ENCODE measurements around the gene ABCC3.

The ABCC3 gene

GRCh38 chr17:50642722-50643656 is 8.3 kb downstream of the ABCC3 start:
- no peak for DNase-seq (ENCODE audit: low spot score)

- no peak for DNase-seq (ENCODE audit: low spot score)
These were observed 11.3 kb downstream of the ABCC3 start for GRCh38 chr17:50645748-50646682.

GRCh38 chr17:50647187-50647586 is 12.5 kb downstream of the ABCC3 start:
- no peak for DNase-seq (ENCODE audit: low spot score)

- DNase-seq (ENCODE audit: low spot score), result peak; percentile 42
These were observed 14.6 kb downstream of the ABCC3 start for GRCh38 chr17:50649042-50649908.

DNA sequence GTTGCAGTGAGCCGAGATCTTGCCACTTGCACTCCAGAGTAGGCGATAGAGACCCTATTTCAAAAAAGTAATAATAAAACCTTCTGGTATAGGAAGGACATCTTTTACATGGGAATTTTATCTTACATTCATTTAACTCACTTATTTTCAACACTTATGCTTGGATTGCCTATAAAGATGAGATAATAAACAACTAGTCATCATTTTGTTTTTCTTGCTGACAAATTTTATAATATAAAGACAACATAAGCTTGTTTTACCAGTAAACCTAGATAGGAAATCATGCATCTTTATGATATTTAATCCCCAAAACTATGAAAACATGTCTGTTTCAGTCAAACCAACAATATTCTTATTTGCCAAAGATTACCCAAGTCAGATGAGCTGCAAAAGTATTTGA is 17.0 kb downstream of the ABCC3 start:
- DNase-seq (ENCODE audit: low spot score), result no peak

DNA sequence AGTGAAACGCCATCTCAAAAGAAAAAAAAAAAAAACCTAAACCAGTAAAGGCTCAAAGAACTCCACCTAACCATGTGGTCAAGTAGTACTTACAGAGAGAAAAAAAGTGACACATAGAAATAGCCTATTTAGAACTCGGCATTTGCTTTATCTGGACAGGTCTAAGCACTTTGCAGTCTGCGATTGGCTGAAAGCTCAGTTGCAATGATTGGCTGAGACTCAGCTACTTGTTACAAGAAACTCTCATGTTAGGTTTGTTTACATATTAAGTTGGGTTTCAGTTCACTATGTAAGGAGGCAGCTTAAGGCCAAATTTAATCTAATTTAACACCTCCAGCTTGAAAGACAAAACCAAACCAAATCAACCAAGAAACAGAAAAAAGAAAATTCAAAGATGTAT is 19.1 kb downstream of the ABCC3 start:
- DNase-seq (ENCODE audit: low spot score), result no peak

DNA sequence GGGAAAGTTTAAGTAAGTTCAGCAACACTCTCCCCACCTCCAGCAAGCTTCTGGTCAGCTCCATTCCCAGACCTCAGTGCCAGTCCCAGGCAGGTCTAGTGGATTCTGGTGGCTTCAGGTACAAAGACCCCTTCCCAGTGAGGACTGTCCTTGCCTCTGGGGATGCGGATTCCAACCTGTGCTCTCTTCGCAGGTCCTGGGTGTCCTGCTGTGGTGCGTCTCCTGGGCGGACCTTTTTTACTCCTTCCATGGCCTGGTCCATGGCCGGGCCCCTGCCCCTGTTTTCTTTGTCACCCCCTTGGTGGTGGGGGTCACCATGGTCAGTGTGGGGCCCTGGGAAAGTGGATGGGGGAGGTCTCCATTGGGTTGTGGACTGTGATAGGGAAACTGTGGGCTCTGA is 21.8 kb downstream of the ABCC3 start:
- no peak for DNase-seq (ENCODE audit: low spot score)

- DNase-seq (ENCODE audit: low spot score), result no peak
These were observed 22.4 kb downstream of the ABCC3 start for GRCh38 chr17:50657054-50657453.

DNA sequence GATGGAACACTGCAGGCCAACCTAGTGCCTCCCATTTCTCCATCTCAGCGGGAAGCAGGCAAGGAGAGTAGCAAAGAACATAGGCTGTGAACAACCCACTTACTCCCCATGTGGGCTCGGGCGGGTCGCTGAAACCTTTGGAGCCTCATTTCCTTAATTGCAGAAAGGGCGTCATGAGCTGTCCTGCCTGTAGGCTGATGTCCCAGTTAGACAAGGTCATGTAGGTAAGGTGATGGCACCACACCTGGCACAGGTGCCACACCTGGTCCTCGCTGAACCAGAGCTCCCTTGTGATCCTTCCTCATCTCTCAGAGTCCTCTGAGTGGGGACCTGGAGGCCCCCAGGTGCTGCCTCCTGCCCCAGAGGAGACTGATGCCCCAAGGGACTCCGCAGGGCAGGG is 22.9 kb downstream of the ABCC3 start:
- DNase-seq (ENCODE audit: low spot score), result no peak

- no peak for DNase-seq (ENCODE audit: low spot score)
These were observed 23.9 kb downstream of the ABCC3 start for GRCh38 chr17:50658616-50659015.

DNA sequence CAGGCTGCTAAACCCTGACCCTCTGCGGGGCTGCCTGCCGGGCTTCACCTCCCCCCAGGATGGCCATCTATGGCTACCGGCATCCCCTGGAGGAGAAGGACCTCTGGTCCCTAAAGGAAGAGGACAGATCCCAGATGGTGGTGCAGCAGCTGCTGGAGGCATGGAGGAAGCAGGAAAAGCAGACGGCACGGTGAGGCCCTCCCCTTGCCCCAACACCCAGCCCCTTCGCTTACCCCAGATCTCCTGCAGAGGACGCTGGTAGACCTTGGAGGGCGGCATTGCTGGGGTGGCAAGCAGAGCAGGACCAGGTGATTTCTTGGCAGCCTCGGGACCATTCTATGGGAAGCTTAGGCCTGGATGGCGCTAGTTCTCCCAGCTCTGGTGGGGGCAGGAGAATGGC is 24.5 kb downstream of the ABCC3 start:
- no peak for DNase-seq (ENCODE audit: low spot score)

DNA sequence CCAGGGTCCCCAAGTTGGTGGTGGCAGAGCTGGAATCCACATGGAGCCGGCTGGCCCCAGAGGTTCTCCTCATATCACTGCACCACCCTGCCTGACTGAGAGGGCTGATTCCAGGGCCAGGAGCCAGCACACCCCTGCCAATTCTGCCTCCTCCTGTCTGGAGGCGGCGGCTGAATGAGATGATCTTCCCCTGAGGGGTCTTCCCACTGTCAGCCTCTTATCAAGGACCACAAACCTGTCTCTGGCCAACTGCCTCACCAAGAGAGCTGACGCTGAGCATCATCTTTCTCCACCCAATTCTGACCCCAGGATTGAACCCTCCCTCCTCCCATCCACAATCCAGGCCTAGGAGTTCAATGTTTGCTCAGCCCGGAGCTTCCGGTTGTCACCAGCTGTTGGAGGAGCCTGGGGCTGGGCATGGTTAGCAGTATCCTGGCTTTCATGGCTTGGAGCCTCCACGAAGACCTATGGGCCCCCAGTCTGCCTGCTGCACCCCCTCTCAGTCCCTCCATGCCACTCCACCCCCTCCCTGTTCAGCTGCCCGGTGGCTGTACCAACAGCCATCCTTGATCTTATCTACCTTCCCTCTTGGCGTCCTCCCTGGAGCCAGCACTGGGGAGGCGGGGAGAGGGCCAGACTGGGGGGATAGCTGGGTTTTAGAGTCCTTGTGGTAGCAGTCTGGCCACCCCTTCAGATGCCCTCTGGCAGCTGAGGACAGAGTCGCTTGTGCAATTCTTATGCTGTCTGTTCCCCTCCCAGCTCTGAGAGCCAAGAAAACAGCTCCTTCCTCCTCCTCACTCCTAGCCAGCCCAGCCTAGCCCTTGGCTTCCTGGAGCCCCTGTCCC is 25.6 kb downstream of the ABCC3 start:
- no peak for DNase-seq (ENCODE audit: low spot score)

GRCh38 chr17:50660887-50661345 is 26.2 kb downstream of the ABCC3 start:
- DNase-seq (ENCODE audit: low spot score), result no peak

DNA sequence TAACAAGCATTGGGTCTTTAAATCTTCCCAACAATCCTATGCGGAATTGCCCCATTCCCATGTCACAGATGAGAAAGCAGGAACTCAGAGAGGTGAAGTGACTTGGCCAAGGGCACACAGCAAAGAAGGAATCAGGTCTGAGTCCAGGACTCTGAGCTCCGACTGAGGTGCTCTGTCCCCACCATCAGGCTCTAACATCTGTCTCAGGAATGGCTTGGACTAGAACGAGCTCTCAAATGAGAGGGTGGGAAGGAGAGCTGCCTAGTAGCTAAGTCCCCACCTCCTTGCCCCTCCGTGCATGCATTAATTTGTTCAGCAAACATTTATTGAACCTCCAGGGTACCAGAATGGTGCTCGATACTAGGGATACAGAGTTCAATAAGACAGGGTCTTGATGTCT is 26.7 kb downstream of the ABCC3 start:
- no peak for DNase-seq (ENCODE audit: low spot score)

- peak; percentile 91 for DNase-seq (ENCODE audit: low spot score)
These were observed 27.2 kb downstream of the ABCC3 start for GRCh38 chr17:50661795-50662391.

DNA sequence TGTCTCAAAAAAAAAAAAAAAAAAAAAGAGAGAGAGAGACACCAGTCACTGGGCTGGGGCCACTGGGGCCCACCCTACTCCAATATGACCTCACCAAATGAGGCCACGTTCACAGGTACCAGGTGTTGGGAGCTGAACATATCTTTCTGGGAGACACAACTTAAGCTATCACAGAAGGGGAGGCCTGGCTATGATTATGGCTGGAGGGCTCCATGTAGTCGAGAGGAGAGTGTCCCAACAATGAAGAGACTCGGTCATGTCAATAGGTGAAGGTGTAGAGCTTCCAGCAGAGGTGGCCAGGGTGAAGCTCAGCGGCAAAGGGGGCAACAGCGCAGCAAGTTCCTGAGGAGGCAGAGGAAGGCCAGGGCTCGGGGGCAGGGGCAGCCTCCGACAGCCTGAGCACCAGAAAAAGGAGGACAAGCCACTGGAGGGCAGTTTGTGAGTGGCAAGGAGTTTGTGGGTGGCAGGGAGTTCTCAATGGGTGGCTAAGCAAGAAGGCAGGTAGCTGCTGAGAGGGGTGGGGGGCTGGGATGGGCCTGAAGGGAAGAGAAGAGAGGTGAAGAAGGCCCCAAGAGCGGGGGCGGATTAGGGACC is 28.0 kb downstream of the ABCC3 start:
- DNase-seq (ENCODE audit: low spot score), result no peak

- no peak for DNase-seq (ENCODE audit: low spot score)
These were observed 29.2 kb downstream of the ABCC3 start for GRCh38 chr17:50663812-50664374.

- no peak for DNase-seq (ENCODE audit: low spot score)
These were observed 30.2 kb downstream of the ABCC3 start for GRCh38 chr17:50664788-50665458.

DNA sequence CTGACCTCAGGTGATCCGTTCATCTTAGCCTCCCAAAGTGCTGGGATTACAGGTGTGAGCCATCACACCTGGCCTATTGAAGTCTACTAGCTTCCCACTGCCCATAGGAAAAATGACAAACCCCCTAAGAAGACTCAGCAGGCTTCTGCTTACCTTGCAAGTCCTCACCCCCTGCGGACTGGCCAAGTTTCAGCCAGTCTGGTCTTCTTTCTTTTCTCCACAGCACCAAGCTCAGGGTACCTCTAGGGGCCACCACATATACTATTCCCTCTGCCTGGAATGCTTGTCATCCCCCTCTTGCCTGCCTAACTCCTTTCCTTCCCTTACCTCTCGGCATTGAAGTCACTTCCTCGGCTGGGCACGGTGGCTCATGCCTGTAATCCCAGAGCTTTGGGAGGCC is 31.2 kb downstream of the ABCC3 start:
- no peak for DNase-seq (ENCODE audit: low spot score)
